GM18526 (cell line): ENCODE measurements around the gene GULP1.

Experiments
- POLR2A ChIP-seq: IDR thresholded peaks from 3 replicates; pipeline ENCODE4 v1.6.1; 2011; ENCODE audit not compliant: insufficient read length; ENCODE audit errors: extremely low read depth

Gene GULP1

GRCh38 chr2:188622601-188623260, 331.1 kb downstream of the GULP1 start:
- no peak for TF ChIP-seq POLR2A

GRCh38 chr2:188623995-188624643, 332.4 kb downstream of the GULP1 start:
- no peak for TF ChIP-seq POLR2A

- TF ChIP-seq POLR2A, result no peak
Measured at GRCh38 chr2:188627471-188627870, 335.8 kb downstream of the GULP1 start.

GRCh38 chr2:188628989-188629752, 337.5 kb downstream of the GULP1 start:
- no peak for TF ChIP-seq POLR2A

GRCh38 chr2:188629753-188630527, 338.3 kb downstream of the GULP1 start:
- TF ChIP-seq POLR2A, result no peak

- no peak for TF ChIP-seq POLR2A
Measured at GRCh38 chr2:188631037-188631809, 339.5 kb downstream of the GULP1 start.

GRCh38 chr2:188634656-188635055, 343.0 kb downstream of the GULP1 start:
- no peak for TF ChIP-seq POLR2A
